Stimulated activated CD8-positive, alpha-beta memory T cell treated with anti-CD3 and anti-CD28 coated beads, Interleukin-4, amount 100 ng/mL, for 24 hours (primary cell): ENCODE measurements around the gene MERTK.
"Not testable (repeated sequence)": the region's sequence is repeated elsewhere in the genome, so short reads cannot be mapped to it uniquely, and the experiment has no call there.

Experiments
- DNase-seq: peaks from one replicate; pipeline ENCODE4 v3.0.0-alpha.2; 2020; ENCODE audit warnings: low read depth

MERTK gene

DNA sequence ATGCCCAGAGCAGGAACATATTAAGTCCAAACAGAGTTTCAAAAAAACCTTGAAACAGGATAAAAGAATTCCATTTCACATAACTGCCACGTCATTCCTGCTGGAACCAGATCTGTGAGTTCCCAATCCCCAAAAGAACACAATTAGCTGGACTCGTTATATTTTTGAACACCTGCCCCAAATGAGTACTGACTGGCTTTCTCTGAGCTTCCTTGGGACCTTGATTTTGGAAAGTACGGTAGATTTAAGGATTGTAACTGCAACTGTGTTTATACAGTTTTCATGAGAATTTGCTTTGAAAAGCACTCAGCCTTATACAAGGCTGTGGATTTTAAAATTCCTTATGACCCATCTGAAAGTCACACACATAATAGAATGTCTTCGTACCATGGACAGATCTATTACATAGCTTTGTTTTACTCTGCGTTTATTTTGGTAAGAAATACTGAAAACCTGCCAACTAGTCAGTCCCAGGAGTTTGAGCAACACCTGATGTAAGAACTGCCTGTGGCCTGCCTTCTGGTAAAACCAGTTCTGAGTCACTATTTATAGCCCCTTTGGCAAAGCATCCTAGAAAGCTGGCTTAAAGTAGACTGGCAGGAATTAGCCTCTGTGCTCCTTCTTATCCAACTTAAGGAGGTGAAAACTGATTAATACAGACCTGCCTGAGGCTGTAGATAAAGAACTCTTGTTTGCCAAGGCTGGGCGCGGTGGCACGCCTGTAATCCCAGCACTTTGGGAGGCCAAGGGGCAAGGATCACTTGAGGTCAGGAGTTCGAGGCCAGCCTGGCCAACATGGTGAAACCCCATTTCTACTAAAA lies 48.1 kb downstream of the MERTK start:
- DNase-seq = no peak

DNA sequence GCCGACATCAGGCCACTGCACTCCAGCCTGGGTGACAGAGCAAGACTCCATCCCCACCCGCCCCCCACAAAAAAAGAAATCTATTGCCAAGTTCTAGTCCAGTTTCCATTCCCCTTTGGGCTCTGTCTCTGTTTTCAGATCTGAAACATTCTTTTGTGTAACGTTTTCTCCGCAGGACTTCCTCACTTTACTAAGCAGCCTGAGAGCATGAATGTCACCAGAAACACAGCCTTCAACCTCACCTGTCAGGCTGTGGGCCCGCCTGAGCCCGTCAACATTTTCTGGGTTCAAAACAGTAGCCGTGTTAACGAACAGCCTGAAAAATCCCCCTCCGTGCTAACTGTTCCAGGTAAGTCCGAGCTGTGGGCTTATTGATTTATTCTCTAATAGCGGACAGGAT lies 48.8 kb downstream of the MERTK start:
- DNase-seq = no peak

DNA sequence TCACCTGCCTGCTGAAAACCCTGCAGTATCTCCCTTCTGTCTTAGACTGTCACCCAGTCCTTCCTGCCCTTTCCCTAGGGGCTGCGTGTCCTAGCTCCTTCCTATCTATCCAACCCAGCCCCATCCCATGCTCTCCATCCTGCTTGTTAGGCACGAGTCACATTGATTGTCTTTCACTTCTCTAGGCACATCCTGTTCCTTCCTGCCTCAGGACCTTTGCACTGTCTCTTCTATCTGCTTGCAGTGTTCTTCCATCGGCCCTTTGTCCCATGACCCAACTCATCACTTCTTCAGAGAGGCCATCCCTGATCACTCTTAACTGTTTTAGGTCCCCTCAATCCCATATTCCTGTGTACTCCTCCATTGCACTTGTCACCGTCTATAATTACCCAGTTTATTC lies 50.4 kb downstream of the MERTK start:
- DNase-seq = no peak

- no peak for DNase-seq
These were observed 51.8 kb downstream of the MERTK start for GRCh38 chr2:111950236-111950635.

GRCh38 chr2:111951486-111951885 lies 53.1 kb downstream of the MERTK start:
- no peak for DNase-seq

- DNase-seq = no peak
These were observed 54.6 kb downstream of the MERTK start for GRCh38 chr2:111952871-111953452.

GRCh38 chr2:111954602-111955332 lies 56.4 kb downstream of the MERTK start:
- DNase-seq = no peak

GRCh38 chr2:111957872-111958354 lies 59.5 kb downstream of the MERTK start:
- no peak for DNase-seq

- DNase-seq = no peak
These were observed 60.5 kb downstream of the MERTK start for GRCh38 chr2:111958901-111959300.

GRCh38 chr2:111961663-111962062 lies 63.3 kb downstream of the MERTK start:
- no peak for DNase-seq

- DNase-seq = not testable (repeated sequence)
These were observed 64.7 kb downstream of the MERTK start for GRCh38 chr2:111963086-111963485.

DNA sequence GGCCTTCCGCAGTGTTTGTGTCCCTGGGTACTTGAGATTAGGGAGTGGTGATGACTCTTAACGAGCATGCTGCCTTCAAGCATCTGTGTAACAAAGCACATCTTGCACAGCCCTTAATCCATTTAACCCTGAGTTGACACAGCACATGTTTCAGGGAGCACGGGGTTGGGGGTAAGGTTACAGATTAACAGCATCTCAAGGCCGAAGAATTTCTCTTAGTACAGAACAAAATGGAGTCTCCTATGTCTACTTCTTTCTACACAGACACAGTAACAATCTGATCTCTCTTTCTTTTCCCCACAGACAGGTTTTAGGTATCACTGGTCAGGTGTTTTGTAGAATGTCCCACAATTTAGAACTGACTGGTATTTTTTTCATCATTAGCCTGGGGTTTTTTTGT lies 65.1 kb downstream of the MERTK start:
- not testable (repeated sequence) for DNase-seq

- DNase-seq = no peak
These were observed 66.7 kb downstream of the MERTK start for GRCh38 chr2:111965062-111965461.

DNA sequence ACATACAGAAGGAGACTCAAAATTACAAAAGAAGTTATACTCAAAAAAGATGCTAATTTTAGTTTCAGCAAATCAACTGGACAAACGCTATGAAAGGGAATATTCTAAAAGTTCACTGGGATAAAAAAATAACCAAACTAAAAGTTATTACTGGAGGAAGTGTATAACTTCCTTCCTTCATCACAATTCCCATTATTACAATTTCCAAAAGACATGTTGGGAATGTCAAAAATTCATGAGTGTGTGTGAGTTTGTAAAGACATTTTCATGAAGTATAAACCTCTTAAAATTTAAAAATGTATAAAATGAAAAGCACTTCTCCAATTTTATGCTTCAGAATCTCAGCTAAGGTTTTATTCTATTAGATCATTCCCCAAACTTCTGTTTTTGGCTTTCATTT lies 67.8 kb downstream of the MERTK start:
- DNase-seq = no peak

DNA sequence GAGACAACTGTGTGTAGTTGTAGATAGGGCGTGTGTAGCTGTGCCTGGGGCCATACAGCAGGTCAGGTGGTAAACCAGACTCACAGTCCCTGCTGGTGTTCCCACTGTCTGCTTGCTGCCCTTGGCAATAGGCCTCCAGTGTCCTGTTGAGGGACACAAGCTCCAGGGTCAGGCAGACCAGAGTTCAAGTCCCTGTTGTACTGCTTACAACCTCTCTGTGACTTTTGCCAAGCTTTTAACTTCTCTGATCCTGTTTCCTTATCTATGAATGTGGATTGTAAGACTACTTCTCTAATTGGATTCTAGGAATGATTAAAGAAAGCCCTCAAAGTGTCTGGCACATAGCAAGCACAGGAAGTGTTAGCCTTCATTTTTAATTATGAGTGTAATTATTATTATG lies 68.6 kb downstream of the MERTK start:
- no peak for DNase-seq

- no peak for DNase-seq
These were observed 72.0 kb downstream of the MERTK start for GRCh38 chr2:111970453-111970852.

DNA sequence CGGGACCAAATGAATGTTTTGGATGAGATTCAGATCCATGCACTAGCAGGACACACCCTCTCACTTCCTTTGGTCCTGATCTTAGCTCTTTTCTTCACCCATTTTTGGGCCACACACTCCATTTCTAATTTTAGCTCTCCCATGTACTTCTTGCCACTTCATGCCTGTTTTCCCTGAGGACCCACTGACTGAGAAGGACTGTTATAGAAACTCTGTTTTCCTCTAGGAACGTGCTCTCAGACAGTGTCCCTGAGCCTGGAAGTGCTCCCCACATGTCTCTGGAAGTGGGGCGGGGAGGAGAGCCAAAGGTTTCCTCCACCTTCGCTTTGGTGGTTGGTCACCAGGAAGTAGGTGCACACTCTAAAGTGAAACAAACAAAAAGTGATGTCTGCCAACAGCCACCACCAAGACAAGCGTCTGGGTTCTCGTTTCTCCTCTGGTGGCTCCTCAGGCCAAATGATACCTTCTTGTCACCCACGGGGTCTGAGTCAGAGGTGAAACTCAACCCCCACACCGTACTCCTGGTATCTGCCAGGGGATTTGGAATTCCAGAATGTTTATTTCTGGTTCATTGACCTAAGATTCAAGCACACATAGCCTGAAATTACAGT lies 74.7 kb downstream of the MERTK start:
- no peak for DNase-seq

- DNase-seq = no peak
These were observed 75.3 kb downstream of the MERTK start for GRCh38 chr2:111973701-111974100.

GRCh38 chr2:111975053-111975552 lies 76.7 kb downstream of the MERTK start:
- DNase-seq = no peak

DNA sequence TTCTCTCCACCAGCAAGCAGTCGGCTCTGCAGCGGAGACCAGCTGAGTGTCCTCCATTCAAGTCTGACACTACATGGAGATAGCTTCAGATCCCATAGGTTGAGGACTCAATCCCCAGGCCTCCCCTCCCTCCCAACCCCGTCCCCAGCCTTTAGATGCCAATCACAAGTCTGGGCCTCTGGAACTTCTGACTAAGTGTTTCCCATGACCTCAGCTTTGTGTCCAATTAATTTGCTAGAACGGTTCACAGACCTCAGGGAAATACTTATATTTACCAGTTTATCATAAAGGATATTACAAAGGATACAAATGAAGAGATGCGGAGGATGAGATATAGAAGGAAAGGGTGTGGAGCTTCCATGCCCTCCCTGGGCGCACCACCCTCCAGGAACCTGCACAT lies 77.4 kb downstream of the MERTK start:
- DNase-seq = no peak

DNA sequence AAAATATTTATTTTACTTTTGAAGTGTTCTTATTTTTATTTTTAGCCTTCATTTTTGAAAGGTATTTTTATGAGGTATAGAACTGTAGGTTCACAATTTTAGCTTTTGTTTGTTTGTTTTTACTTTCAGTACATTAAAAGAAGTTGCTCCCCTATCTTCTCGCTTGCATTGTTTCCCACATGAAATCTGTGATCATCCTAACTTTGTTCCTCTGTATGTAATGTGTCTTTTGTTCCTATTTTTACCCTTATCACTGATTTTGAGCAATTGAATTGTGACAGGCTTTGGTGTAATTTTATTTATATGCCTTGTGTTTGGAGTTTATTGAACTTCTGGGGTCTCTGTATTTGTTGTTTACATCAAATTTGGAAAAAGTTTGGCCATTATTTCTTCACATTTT lies 78.8 kb downstream of the MERTK start:
- DNase-seq = no peak

DNA sequence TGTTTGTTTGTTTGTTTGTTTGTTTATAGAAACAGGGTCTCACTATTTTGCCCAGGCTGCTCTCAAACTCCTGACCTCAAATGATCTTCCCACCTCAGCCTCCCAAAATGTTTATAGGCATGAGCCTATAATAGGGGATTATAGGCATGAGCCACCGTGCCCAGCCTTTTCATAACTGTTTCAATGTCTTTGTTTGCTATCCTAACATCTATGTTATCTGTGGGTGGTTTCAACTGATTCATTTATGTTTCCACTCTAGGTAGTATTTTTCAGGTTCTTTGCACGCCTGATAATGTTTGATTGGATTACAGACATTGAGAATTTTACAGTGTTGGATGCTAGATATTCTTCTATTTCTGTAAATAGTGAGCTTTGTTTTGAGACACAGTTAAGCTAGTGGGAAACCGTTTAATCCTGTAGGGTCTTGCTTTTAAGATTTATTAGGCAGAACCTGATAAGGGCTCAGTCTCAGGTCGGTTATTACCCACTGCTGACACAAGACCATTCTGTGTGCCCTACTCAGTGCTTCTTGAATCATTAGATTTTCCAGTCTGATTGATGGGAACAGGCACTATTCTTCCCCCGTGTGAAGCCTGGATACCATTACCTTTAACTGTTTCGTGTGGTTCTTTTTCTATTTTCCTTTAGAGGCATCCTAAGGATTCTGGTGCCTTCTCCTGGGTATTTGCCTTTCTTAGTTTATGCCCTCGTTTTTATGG lies 80.2 kb downstream of the MERTK start:
- no peak for DNase-seq
